ENCODE data around the gene LRRC26. TPM values are rescaled to one million over a fixed set of nuclear protein-coding genes. Genes with fewer than 3 reads are reported as not detected.
A peak's percentile ranks its signal among the peaks of the same experiment; 100 is the strongest.

Gene LRRC26
- total RNA-seq, 2 experiments from 2014 or later = not detected

DNA sequence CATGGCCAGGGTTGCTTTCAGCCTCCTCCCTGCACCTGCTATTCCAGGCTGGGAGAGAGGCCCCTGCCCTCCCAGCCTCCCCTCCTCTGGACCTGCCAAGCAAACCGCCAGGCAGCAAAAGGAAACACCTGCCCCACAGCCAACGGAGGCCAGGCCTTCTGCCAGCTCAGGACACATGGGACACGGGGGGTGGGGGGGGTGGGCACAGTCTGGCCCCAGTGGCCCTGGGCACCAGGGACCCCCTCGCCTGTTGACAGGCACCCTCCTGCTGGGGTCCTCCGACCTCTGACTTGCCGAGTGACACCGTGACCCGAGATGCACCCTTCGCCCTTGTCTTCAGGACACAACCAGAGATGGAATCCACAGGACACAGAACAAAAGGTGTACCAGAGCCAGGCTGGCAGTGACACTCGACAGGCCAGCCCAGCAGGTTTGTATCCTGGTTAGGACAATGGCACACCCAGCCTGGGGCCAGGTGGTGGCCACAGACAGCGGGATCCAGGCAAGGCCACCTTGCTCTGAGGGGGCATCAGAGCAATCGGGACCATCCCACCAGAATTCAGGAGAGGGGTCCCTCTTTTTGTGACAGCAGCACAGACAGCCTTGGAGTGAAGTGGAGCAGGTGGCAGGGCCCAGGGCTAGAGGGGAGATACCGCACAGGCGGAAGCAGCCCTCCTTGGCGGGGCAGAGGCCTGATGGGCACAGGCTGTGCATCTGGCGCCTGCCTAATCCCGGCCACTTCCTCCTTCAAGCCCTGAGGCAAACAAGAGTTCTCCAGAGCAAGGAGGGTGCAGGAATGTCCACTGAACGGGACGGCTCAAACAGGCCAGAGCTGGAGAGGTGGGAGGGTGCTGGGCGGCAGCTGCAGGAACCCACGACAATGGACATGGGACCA is 3.3 kb upstream of the LRRC26 start:
- no peak overlapping the region for H3K4me3 Mint-ChIP-seq
- H3K4me1 Mint-ChIP-seq (ENCODE audit: low read depth) = peaks cover 7% of the 10 kb centered on the region
- intact Hi-C loops (cut with micrococcal nuclease) = loop anchor here (10.0 kb wide), 1 partner anchor 48 kb away; no protein-coding TSS in a partner anchor
- no peak for DNase-seq
- ATAC-seq = no peak
- ChIA-PET POLR2A (interaction anchor here (0.8 to 3.6 kb wide), 4 partner anchors 12 to 103 kb away, joined by 3 to 11 read pairs (median 6); partner anchors contain the start of genes ANAPC2 and SSNA1), CTCF (no interaction called here)
- no peak overlapping the region for H3K27ac Mint-ChIP-seq
- TF ChIP-seq, protein P1, sequence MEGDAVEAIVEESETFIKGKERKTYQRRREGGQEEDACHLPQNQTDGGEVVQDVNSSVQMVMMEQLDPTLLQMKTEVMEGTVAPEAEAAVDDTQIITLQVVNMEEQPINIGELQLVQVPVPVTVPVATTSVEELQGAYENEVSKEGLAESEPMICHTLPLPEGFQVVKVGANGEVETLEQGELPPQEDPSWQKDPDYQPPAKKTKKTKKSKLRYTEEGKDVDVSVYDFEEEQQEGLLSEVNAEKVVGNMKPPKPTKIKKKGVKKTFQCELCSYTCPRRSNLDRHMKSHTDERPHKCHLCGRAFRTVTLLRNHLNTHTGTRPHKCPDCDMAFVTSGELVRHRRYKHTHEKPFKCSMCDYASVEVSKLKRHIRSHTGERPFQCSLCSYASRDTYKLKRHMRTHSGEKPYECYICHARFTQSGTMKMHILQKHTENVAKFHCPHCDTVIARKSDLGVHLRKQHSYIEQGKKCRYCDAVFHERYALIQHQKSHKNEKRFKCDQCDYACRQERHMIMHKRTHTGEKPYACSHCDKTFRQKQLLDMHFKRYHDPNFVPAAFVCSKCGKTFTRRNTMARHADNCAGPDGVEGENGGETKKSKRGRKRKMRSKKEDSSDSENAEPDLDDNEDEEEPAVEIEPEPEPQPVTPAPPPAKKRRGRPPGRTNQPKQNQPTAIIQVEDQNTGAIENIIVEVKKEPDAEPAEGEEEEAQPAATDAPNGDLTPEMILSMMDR (IDR thresholded peaks at IDR 0.05) = no peak
- H3K27me3 Mint-ChIP-seq = peaks cover 13% of the 10 kb centered on the region
- no peaks in the 10 kb centered on the region for H3K9me3 Mint-ChIP-seq
- H3K36me3 Mint-ChIP-seq (ENCODE audit: low read depth) = no peaks in the 10 kb centered on the region

DNA sequence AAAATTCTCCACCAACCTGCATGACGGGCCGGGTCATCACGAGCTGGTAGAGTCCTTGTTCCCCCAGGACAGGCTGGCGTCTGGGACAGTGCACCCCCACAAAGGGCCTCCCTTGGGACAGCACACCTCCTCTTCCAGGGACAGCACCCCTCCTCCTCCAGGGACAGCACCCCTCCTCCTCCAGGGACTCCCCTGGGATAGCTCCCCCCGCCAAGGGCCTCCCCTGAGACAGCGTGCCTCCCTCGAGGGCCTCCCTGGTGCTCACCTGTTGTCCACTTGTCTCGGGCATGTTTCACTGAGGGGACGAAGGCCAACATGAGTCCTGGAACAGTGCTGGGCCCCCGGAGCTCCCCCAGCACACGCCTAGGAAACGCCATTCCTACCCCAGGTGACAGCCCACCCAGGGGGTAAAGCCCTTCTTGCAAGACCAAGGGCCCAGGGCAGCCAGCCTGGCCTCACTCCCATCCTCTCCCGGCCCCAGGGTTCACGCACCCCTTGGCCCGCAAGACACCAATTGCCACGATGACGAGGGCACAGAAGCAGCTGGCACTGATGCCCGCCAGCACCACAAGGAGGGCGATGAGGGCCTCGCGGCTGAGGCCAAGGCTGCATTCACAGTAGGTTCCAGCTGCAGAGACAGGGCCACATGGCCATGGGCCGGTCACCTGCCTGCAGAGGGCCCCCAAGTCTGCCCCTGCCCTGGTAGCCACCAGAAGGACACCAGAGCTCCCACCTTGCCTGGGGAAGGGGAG is 1.5 kb upstream of the LRRC26 start:
- no peaks in the 10 kb centered on the region for H3K9me3 Mint-ChIP-seq
- ChIA-PET POLR2A (interaction anchor here (0.8 to 2.5 kb wide), 3 partner anchors 10 to 18 kb away, joined by 4 to 7 read pairs (median 6); partner anchors contain the start of gene SSNA1), CTCF (interaction anchor here (1.5 kb wide), 1 partner anchor 65 kb away, joined by 4 read pairs; no protein-coding TSS in a partner anchor)
- H3K4me1 Mint-ChIP-seq (ENCODE audit: low read depth) = peaks cover 9% of the 10 kb centered on the region
- no peak overlapping the region for H3K4me3 Mint-ChIP-seq
- no peaks in the 10 kb centered on the region for H3K36me3 Mint-ChIP-seq (ENCODE audit: low read depth)
- TF ChIP-seq, protein P1 (IDR thresholded peaks at IDR 0.05) = no peak
- intact Hi-C loops (cut with micrococcal nuclease) = loop anchor here (10.0 kb wide), 1 partner anchor 47 kb away; no protein-coding TSS in a partner anchor
- no peak for ATAC-seq
- H3K27me3 Mint-ChIP-seq = peaks cover 20% of the 10 kb centered on the region
- no peak for DNase-seq
- no peak overlapping the region for H3K27ac Mint-ChIP-seq

DNA sequence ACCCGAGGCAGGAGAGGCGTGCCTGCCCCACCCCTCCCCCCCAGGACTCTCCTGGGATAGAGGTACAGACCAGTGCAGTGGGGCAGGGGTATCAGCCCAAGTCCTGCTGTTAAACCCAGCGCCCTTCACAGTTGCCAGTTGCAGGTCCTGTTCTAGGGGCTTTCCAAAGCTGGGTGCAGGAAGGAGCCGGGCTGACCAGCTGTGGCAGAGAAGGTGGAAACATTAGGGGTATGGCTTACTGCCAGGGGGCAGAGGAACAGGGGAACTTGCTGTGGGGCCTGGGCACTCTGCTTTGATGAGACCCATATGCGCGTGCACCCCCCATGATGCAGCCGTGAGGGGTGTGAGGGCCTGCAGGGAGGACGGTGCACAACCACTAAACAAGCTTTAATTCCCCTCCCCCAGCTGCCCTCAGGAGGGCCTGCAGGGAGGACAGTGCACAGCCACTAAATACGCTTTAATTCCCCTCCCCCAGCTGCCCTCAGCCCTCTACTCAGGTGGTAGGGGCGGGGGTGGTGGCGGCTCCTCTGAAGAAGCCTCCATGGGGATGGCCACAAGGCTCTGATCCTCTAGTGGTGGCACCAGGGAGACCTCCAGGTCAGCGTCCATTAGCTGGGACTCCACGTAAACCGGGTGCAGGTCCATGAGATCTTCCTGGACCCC is 766 bp upstream of the LRRC26 start:
- intact Hi-C loops (cut with micrococcal nuclease) = loop anchor here (10.0 kb wide), 1 partner anchor 46 kb away; no protein-coding TSS in a partner anchor
- no peak overlapping the region for H3K27ac Mint-ChIP-seq
- ChIA-PET CTCF (interaction anchor here (0.9 to 1.5 kb wide), 2 partner anchors 8 to 66 kb away, joined by 3 to 4 read pairs; no protein-coding TSS in a partner anchor), POLR2A (interaction anchor here (2.2 to 2.5 kb wide), 2 partner anchors 10 to 11 kb away, joined by 6 to 7 read pairs; no protein-coding TSS in a partner anchor)
- ATAC-seq (no peak), DNase-seq (no peak)
- H3K4me1 Mint-ChIP-seq (ENCODE audit: low read depth) = peaks cover 9% of the 10 kb centered on the region
- no peaks in the 10 kb centered on the region for H3K9me3 Mint-ChIP-seq
- TF ChIP-seq, protein P1 (IDR thresholded peaks at IDR 0.05) = no peak
- no peaks in the 10 kb centered on the region for H3K36me3 Mint-ChIP-seq (ENCODE audit: low read depth)
- peaks cover 20% of the 10 kb centered on the region for H3K27me3 Mint-ChIP-seq
- no peak overlapping the region for H3K4me3 Mint-ChIP-seq

DNA sequence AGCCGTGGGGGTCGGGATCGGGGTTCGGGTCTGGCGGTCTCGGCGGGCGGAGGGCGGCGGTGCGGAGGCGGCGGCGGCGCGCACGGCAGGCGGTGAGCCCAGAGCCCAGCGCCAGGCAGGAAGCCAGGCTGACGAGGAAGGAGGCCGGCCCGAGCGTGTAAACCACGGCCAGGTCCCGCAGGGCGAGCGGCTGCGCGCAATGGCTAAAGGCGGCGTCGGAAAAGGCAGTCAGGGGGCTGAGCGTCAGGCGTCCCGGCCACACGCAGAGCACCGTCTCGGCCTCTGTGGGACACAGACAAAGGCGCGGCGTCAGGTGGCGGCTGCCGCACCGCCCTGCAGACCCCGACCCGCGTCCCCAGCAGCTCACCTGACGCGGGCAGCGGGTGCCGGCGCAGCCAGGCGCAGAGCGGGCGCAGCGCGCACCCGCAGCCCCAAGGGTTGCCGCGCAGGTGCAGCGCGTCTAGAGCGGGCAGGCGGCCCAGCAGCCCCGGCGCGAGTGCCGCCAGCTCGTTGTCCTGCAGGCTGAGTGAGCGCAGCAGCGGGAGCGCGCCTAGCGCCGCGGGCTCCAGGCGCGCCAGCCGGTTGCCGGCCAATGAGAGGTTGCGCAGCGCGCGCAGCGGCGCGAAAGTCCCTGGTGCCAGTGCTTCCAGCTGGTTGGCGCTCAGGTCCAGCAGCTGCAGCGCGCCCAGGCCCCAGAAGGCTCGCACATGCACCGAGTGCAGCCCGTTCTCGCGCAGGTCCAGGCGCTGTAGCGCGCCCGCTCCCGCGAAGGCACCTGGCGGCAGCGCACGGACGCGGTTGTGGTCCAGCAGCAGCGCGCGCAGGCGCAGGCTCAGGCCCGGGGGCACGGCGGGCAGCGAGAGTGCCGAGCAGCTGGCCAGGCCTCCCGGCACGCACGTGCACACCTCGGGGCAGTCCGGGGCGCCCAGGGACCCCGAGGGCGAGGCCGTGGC is 671 bp downstream of the LRRC26 start:
- CTCF ChIA-PET = interaction anchor here (0.9 to 1.3 kb wide), 3 partner anchors 9 to 53 kb away, joined by 3 to 4 read pairs (median 3); partner anchors contain the start of gene RNF208
- H3K4me3 Mint-ChIP-seq = peak overlapping the region; percentile 35
- no peak for DNase-seq
- peaks cover 9% of the 10 kb centered on the region for H3K4me1 Mint-ChIP-seq (ENCODE audit: low read depth)
- TF ChIP-seq, protein P1 (IDR thresholded peaks at IDR 0.05) = no peak
- no peak overlapping the region for H3K27ac Mint-ChIP-seq
- H3K9me3 Mint-ChIP-seq = no peaks in the 10 kb centered on the region
- POLR2A ChIA-PET = interaction anchor here (0.5 to 1.6 kb wide), 4 partner anchors 12 to 177 kb away, joined by 3 to 4 read pairs (median 4); partner anchors contain the start of gene PAXX
- intact Hi-C loops (cut with micrococcal nuclease) = no loop called here
- H3K27me3 Mint-ChIP-seq = peaks cover 27% of the 10 kb centered on the region
- no peaks in the 10 kb centered on the region for H3K36me3 Mint-ChIP-seq (ENCODE audit: low read depth)
- ATAC-seq = peak; percentile 31

Measured in activated CD8-positive, alpha-beta T cell treated with anti-CD3 and anti-CD28 coated beads for 36 hours (primary cell).